Measurements from ENCODE around the gene HCN2. TPM values are rescaled to one million over a fixed set of nuclear protein-coding genes. Genes with fewer than 3 reads are reported as not detected.

The HCN2 gene
- total RNA-seq, 1 experiment from 2014 or later: 0.04 TPM

- Histone ChIP-seq H3K4me2 (ENCODE audit: low read length) (peak overlapping the region; percentile 92), H3K9me2 (replicated peaks; ENCODE audit: low read length) (no peaks in the 10 kb centered on the region), H3K9me3 (ENCODE audit: low read length) (no peaks in the 10 kb centered on the region), H3K27ac (ENCODE audit: low read length) (peak overlapping the region; percentile 35), H3K79me2 (ENCODE audit: low read length) (peaks cover 47% of the 10 kb centered on the region), H3K36me3 (ENCODE audit: low read depth, low read length) (peaks cover 5% of the 10 kb centered on the region; the same call in 1 of the 2 replicates), H3K4me1 (ENCODE audit: insufficient read depth, low read length) (peaks cover 5% of the 10 kb centered on the region; the same call in 1 of the 2 replicates), H3F3A (ENCODE audit: low read length, unreplicated experiment) (no peaks in the 10 kb centered on the region), H2AFZ (ENCODE audit: low read length) (peak overlapping the region; percentile 76), H3K4me3 (ENCODE audit: low read length) (peak overlapping the region; percentile 89), H3K27me3 (ENCODE audit: low read length) (no peaks in the 10 kb centered on the region), H4K20me1 (ENCODE audit: low read length) (no peaks in the 10 kb centered on the region), H3K9ac (ENCODE audit: low read length) (peak overlapping the region; percentile 89)
- ChIA-PET POLR2A (ENCODE audit: unreplicated experiment) (no interaction called here), CTCF (interaction anchor here (0.6 kb wide), 1 partner anchor 75 kb away, joined by 3 read pairs; no protein-coding TSS in a partner anchor)
- ATAC-seq (peak; percentile 58), DNase-seq (peak; percentile 40)
- no peak for TF ChIP-seq EZH2phosphoT487 (IDR thresholded peaks at IDR 0.05; ENCODE audit: borderline replicate concordance, low read length)
- TF ChIP-seq EZH2 (IDR thresholded peaks at IDR 0.05; ENCODE audit: low read length, unreplicated experiment): no peak
- no peak for TF ChIP-seq CTCF (conservative IDR thresholded peaks at IDR 0.05; ENCODE audit: low read depth, low read length)
- BruUV-seq (replicated peaks): no TSS peak
- intact Hi-C loops (cut with micrococcal nuclease): loop anchor here (10.0 kb wide), 1 partner anchor 58 kb away; the partner anchor contains the start of gene BSG
These were observed 42.9 kb downstream of the HCN2 start for GRCh38 chr19:632579-633067.

- Histone ChIP-seq H3K9ac (ENCODE audit: low read length) (peak within 1 kb of the TSS; percentile 89), H3F3A (ENCODE audit: low read length, unreplicated experiment) (no peaks in the 10 kb centered on the region), H3K4me3 (ENCODE audit: low read length) (peak within 1 kb of the TSS; percentile 89), H3K27ac (ENCODE audit: low read length) (peak within 1 kb of the TSS; percentile 35), H2AFZ (ENCODE audit: low read length) (peak within 1 kb of the TSS; percentile 92), H3K36me3 (ENCODE audit: low read depth, low read length) (peaks cover 2% of the 10 kb centered on the region; the same call in 1 of the 2 replicates), H3K79me2 (ENCODE audit: low read length) (peaks cover 44% of the 10 kb centered on the region), H3K4me1 (ENCODE audit: insufficient read depth, low read length) (peaks cover 5% of the 10 kb centered on the region; the same call in 1 of the 2 replicates), H3K9me3 (ENCODE audit: low read length) (no peaks in the 10 kb centered on the region), H4K20me1 (ENCODE audit: low read length) (no peaks in the 10 kb centered on the region), H3K27me3 (ENCODE audit: low read length) (no peaks in the 10 kb centered on the region), H3K4me2 (ENCODE audit: low read length) (peak within 1 kb of the TSS; percentile 92), H3K9me2 (replicated peaks; ENCODE audit: low read length) (no peaks in the 10 kb centered on the region)
- intact Hi-C loops (cut with micrococcal nuclease): loop anchor here (10.0 kb wide), 1 partner anchor 58 kb away; the partner anchor contains the start of gene BSG
- CTCF ChIA-PET: no interaction called here
- peak; percentile 96 for ATAC-seq
- POLR2A ChIA-PET (ENCODE audit: unreplicated experiment): no interaction called here
- peak; percentile 96 for DNase-seq
- TF ChIP-seq EZH2phosphoT487 (IDR thresholded peaks at IDR 0.05; ENCODE audit: borderline replicate concordance, low read length) (no peak), CTCF (conservative IDR thresholded peaks at IDR 0.05; ENCODE audit: low read depth, low read length) (no peak), EZH2 (IDR thresholded peaks at IDR 0.05; ENCODE audit: low read length, unreplicated experiment) (no peak)
- BruUV-seq (replicated peaks): TSS peak; percentile 52
These were observed 43.5 kb downstream of the HCN2 start, which contains the start of gene POLRMT for GRCh38 chr19:633068-633785. POLRMT (minus strand) TSS chr19:633537; CDS start chr19:633512, 25 bp downstream.
